D341Med (cell line): ENCODE data around the gene DUSP10.
A peak's percentile ranks its signal among the peaks of the same experiment; 100 is the strongest.

Experiments
- DNase-seq: peaks from one replicate; pipeline ENCODE4 v3.0.0; 2012; ENCODE audit warnings: low spot score

Gene DUSP10

GRCh38 chr1:221741703-221742554 lies at the start of gene DUSP10:
Gene DUSP10 (minus strand): TSS chr1:221742089. CDS start chr1:221739744, 2,345 bp downstream.
- peak; percentile 98 for DNase-seq

GRCh38 chr1:221788466-221788865 lies 46.6 kb upstream of the DUSP10 start:
- no peak for DNase-seq

GRCh38 chr1:221786647-221787046 lies 44.8 kb upstream of the DUSP10 start:
- no peak for DNase-seq

- no peak for DNase-seq
These were observed 42.0 kb upstream of the DUSP10 start for GRCh38 chr1:221783936-221784335.

GRCh38 chr1:221783437-221783836 lies 41.5 kb upstream of the DUSP10 start:
- DNase-seq = no peak

- DNase-seq = no peak
These were observed 41.1 kb upstream of the DUSP10 start for GRCh38 chr1:221782970-221783369.

- no peak for DNase-seq
These were observed 40.6 kb upstream of the DUSP10 start for GRCh38 chr1:221782477-221782876.

GRCh38 chr1:221781102-221781755 lies 39.3 kb upstream of the DUSP10 start:
- DNase-seq = no peak

- DNase-seq = no peak
These were observed 38.3 kb upstream of the DUSP10 start for GRCh38 chr1:221780175-221780574.

GRCh38 chr1:221779771-221780170 lies 37.9 kb upstream of the DUSP10 start:
- DNase-seq = no peak

GRCh38 chr1:221778535-221779142 lies 36.8 kb upstream of the DUSP10 start:
- no peak for DNase-seq

- no peak for DNase-seq
These were observed 36.2 kb upstream of the DUSP10 start for GRCh38 chr1:221778125-221778524.

- DNase-seq = no peak
These were observed 35.7 kb upstream of the DUSP10 start for GRCh38 chr1:221777431-221778072.

- no peak for DNase-seq
These were observed 34.8 kb upstream of the DUSP10 start for GRCh38 chr1:221776495-221777301.

- no peak for DNase-seq
These were observed 33.3 kb upstream of the DUSP10 start for GRCh38 chr1:221775206-221775605.

GRCh38 chr1:221774054-221774842 lies 32.4 kb upstream of the DUSP10 start:
- no peak for DNase-seq

GRCh38 chr1:221773383-221773782 lies 31.5 kb upstream of the DUSP10 start:
- DNase-seq = no peak

GRCh38 chr1:221772117-221772516 lies 30.2 kb upstream of the DUSP10 start:
- no peak for DNase-seq

- DNase-seq = no peak
These were observed 26.7 kb upstream of the DUSP10 start for GRCh38 chr1:221768444-221769066.

GRCh38 chr1:221766210-221766609 lies 24.3 kb upstream of the DUSP10 start:
- DNase-seq = no peak
